ENCODE measurements around the gene PLXNA2. TPM values are rescaled to one million over a fixed set of nuclear protein-coding genes. Genes with fewer than 3 reads are reported as not detected.

PLXNA2 gene
- total and polyA plus RNA-seq, 2 of the 13 experiments (the other 11 are each of a cell fraction or from before 2014, with no cell fraction given): 1.1 to 2.1 TPM

- CTCF ChIA-PET (ENCODE audit: low intra/inter-chr PET ratio, low total read pairs): no interaction called here
- no peak for DNase-seq (ENCODE audit: low spot score)
- no peak overlapping the region for H3K4me2 ChIP-seq (ENCODE audit: low read depth, low read length)
These were observed 90.1 kb downstream of the PLXNA2 start for GRCh38 chr1:208154040-208154439.

More at GRCh38 chr1:208154040-208154439, 90.1 kb downstream of the PLXNA2 start:
- Histone ChIP-seq H3K36me3 (replicated peaks in 1 of 2; ENCODE audit: control insufficient read depth in 1 of 2, insufficient read depth in 2 of 2, low read length in 2 of 2) (no peaks in the 10 kb centered on the region), H3K27ac (ENCODE audit: extremely low read length, insufficient read depth, low read length) (no peak overlapping the region), H3K9ac (ENCODE audit: insufficient read depth, low read depth, low read length) (no peak overlapping the region), H3K9me3 (ENCODE audit: low read length) (no peaks in the 10 kb centered on the region), H4K20me1 (ENCODE audit: insufficient read depth, low read length) (no peaks in the 10 kb centered on the region), H3K4me1 (ENCODE audit: insufficient read depth, low read length) (peaks cover 43% of the 10 kb centered on the region), H3K27me3 (ENCODE audit: control insufficient read depth in 1 of 2, insufficient read depth in 2 of 2, low read length in 2 of 2) (no peaks in the 10 kb centered on the region), H3K4me3 (replicated peaks in 1 of 3; ENCODE audit: insufficient read depth in 1 of 3, low read depth in 2 of 3, low read length in 3 of 3) (no peak overlapping the region), H3K79me2 (ENCODE audit: insufficient read depth, low read length) (no peaks in the 10 kb centered on the region), H2AFZ (ENCODE audit: low read length) (no peak overlapping the region)
- no peak for ATAC-seq
- FAIRE-seq: no peak
- in situ Hi-C loops (cut with HindIII; ENCODE audit: extremely low pct_ligation_motif_present, low pct_unique_long_range_greater_than_20kb) (no loop called here), intact Hi-C loops (cut with micrococcal nuclease; ENCODE audit: unreplicated experiment) (no loop called here)
- no peak for TF ChIP-seq SRSF1 (optimal IDR thresholded peaks at IDR 0.05; ENCODE audit: low read depth, low read length)
- no peak for TF ChIP-seq RBM39 (IDR thresholded peaks at IDR 0.05; ENCODE audit: low read depth, low read length, poor library complexity, severe bottlenecking)
- no peak for TF ChIP-seq TFDP2 (CRISPR knock-in tag; IDR thresholded peaks at IDR 0.05)
- no peak for TF ChIP-seq ATF2 (CRISPR knock-in tag; IDR thresholded peaks at IDR 0.05)
- no peak for TF ChIP-seq NCOA2 (CRISPR knock-in tag; IDR thresholded peaks at IDR 0.05)
- TF ChIP-seq ZMYM2 (CRISPR knock-in tag; IDR thresholded peaks at IDR 0.05): no peak
- no peak for TF ChIP-seq TEAD2 (CRISPR knock-in tag; IDR thresholded peaks at IDR 0.05)
- no peak for TF ChIP-seq ZNF263 (CRISPR knock-in tag; IDR thresholded peaks at IDR 0.05)
- no peak for TF ChIP-seq ZNF383 (CRISPR knock-in tag; IDR thresholded peaks at IDR 0.05; ENCODE audit: borderline replicate concordance)
- TF ChIP-seq RNF2 (conservative IDR thresholded peaks at IDR 0.05; ENCODE audit: low read depth): no peak
- no peak for TF ChIP-seq CHD2 (IDR thresholded peaks at IDR 0.05; ENCODE audit: low read depth, low read length)
- no peak for TF ChIP-seq ZNF605 (CRISPR knock-in tag; IDR thresholded peaks at IDR 0.05)
- no peak for TF ChIP-seq MAZ (IDR thresholded peaks at IDR 0.05; ENCODE audit: borderline replicate concordance, low read depth, low read length)
- no peak for TF ChIP-seq MAZ (CRISPR knock-in tag; IDR thresholded peaks at IDR 0.05; ENCODE audit: low read depth)
- no peak for TF ChIP-seq ZNF546 (CRISPR knock-in tag; conservative IDR thresholded peaks at IDR 0.05)
- TF ChIP-seq, protein P1, sequence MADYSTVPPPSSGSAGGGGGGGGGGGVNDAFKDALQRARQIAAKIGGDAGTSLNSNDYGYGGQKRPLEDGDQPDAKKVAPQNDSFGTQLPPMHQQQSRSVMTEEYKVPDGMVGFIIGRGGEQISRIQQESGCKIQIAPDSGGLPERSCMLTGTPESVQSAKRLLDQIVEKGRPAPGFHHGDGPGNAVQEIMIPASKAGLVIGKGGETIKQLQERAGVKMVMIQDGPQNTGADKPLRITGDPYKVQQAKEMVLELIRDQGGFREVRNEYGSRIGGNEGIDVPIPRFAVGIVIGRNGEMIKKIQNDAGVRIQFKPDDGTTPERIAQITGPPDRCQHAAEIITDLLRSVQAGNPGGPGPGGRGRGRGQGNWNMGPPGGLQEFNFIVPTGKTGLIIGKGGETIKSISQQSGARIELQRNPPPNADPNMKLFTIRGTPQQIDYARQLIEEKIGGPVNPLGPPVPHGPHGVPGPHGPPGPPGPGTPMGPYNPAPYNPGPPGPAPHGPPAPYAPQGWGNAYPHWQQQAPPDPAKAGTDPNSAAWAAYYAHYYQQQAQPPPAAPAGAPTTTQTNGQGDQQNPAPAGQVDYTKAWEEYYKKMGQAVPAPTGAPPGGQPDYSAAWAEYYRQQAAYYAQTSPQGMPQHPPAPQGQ (CRISPR knock-in tag; IDR thresholded peaks at IDR 0.05; ENCODE audit: borderline replicate concordance): no peak
- no peak for TF ChIP-seq BCL3 (CRISPR knock-in tag; IDR thresholded peaks at IDR 0.05)
- TF ChIP-seq TAF15 (IDR thresholded peaks at IDR 0.05; ENCODE audit: low read depth, low read length, poor library complexity, severe bottlenecking): no peak
- TF ChIP-seq CHCHD3 (CRISPR knock-in tag; IDR thresholded peaks at IDR 0.05): no peak
- TF ChIP-seq MTA3 (CRISPR knock-in tag; IDR thresholded peaks at IDR 0.05): no peak
- TF ChIP-seq ATF7 (IDR thresholded peaks at IDR 0.05): no peak
- TF ChIP-seq ATF7 (CRISPR knock-in tag; IDR thresholded peaks at IDR 0.05): no peak
- POLR2A ChIA-PET: no interaction called here
- WGBS (ENCODE audit: low lambda C conversion rate): 78% methylated on average over 7 of the region's 7 CpGs
- BruUV-seq (replicated peaks): no TSS peak

All from HepG2 (cell line).